Heart right ventricle (tissue), 16 donors: ENCODE results near the gene TUSC1. TPM values are rescaled to one million over a fixed set of nuclear protein-coding genes. Genes with fewer than 3 reads are reported as not detected.
"Not testable (repeated sequence)": the region's sequence is repeated elsewhere in the genome, so short reads cannot be mapped to it uniquely, and the experiment has no call there.

Experiments used
- ATAC-seq, 8 donors: fragments of 200-7000 bp; cut with Tn5 transposase; one replicate each; pipeline ENCODE4 v1.9.1; 2020; ENCODE audit warnings: mild to moderate bottlenecking in 8 of 8, moderate library complexity in 8 of 8, moderate number of reproducible peaks in 1 of 8
- DNase-seq, 2 donors: peaks; one replicate each; pipeline ENCODE4 v3.0.0-alpha.2; 2020
- H3K27ac ChIP-seq, 10 donors: fragments of 200-600 bp; sonication (generic) in 2 of 10; one replicate each; pipeline versions ENCODE4 v1.5.0 to v1.8.0; 2020 to 2022; ENCODE audit warnings: mild to moderate bottlenecking in 3 of 10
- H3K27me3 ChIP-seq, 7 donors: fragments of 200-600 bp; one replicate each; pipeline ENCODE4 v1.8.0; 2021 to 2022; ENCODE audit warnings: mild to moderate bottlenecking in 2 of 7
- H3K36me3 ChIP-seq, 9 donors: fragments of 200-600 bp; sonication (generic) in 1 of 9; one replicate each; pipeline versions ENCODE4 v1.5.0 to v1.8.0; 2020 to 2022; ENCODE audit warnings: mild to moderate bottlenecking in 2 of 9
- H3K4me1 ChIP-seq, 9 donors: fragments of 200-600 bp; sonication (generic) in 1 of 9; one replicate each; pipeline versions ENCODE4 v1.5.0 to v1.8.0; 2020 to 2022; ENCODE audit warnings: mild to moderate bottlenecking in 4 of 9
- H3K4me3 ChIP-seq, 10 donors: fragments of 200-600 bp; sonication (generic) in 2 of 10; one replicate each; pipeline versions ENCODE4 v1.5.0 to v1.8.0; 2020 to 2022; ENCODE audit warnings: mild to moderate bottlenecking in 7 of 10, moderate library complexity in 2 of 10
- H3K9me3 ChIP-seq, 11 donors: fragments of 200-600 bp in 10 of 11; sonication (generic) in 2 of 11; one replicate each; pipeline versions ENCODE4 v1.5.0 to v1.8.0; 2013 to 2022; ENCODE audit warnings: mild to moderate bottlenecking in 2 of 11, control low read depth in 1 of 11, moderate library complexity in 1 of 11
- CTCF ChIP-seq, 9 donors: fragments of 200-600 bp; sonication (generic) in 2 of 9; IDR thresholded peaks; one replicate each; pipeline versions ENCODE4 v1.5.0 to v1.8.0; 2021 to 2022; ENCODE audit warnings: antibody characterized with exemption in 9 of 9, mild to moderate bottlenecking in 5 of 9, moderate library complexity in 1 of 9
- WGBS, 2 donors: extraction: QIAGEN DNeasy Blood & Tissue Kit; methylation state at CpG; one replicate each; pipeline ENCODE4 v1.1.7; 2013; ENCODE audit warnings: inconsistent platforms in 1 of 2; 5-methylcytosine and 5-hydroxymethylcytosine counted together
- intact Hi-C, 10 donors: fragments of 100-400 bp; cut with DNase I; formaldehyde crosslinking; loops; one replicate each; pipeline versions ENCODE4 v1.11.1 to v1.14.2; 2022
- polyA plus RNA-seq, 2 donors: library from polyadenylated mRNA; stranded (reverse); fragments of 200-250 nt; gene quantifications; one replicate each; pipeline ENCODE4 v1.2.3, GENCODE V29; 2013
- total RNA-seq, 10 donors: library from RNA; stranded (reverse); fragmentation: NEBNext Ultra II Directional in 3 of 10; extraction: Animal tissue kit (Norgen Biotek cat#: 25700) in 3 of 10; gene quantifications; one replicate each; pipeline versions ENCODE4 v1.2.1 to v1.2.4, GENCODE V29; 2021 to 2023
- donor health status: Arrhythmogenic right ventricular cardiomyopathy.
- donor health status: ischemic (EF 13 %, LVEDD 7.1; RV severe dilation, severe dysfunction).
- donor health status: healthy with polysubstance abuse.
- donor health status: DM: no; HTN: yes; CAD: no.
- donor health status: DM: no; HTN: no; CAD: no.
- donor health status: ischemic (EF 25% LVEDD 6.9; RV normal size, moderate dysfunction).
- donor health status: ischemic (EF 25% LVEDD 5.7; RV mildly dilated, moderate dysfunction).
- donor health status: healthy.
- donor health status: DM: yes; HTN: yes; CAD: no.
- donor health status: Ischemic cardiomyopathy.
- donor health status: ischemic (EF 35%, LVEDD 5.7; RV mildly dilated, moderate dysfunction).
- donor health status: nonischemic (EF 11% LVEDD 7.7; RV severe dilation, severe dysfunction).
- donor health status: DM: yes; HTN: yes; CAD: no.
- donor health status: PGD.
- donor health status: ischemic (EF 29% LVEDD 5.4; RV normal size, mild dysfunction).
- donor health status: nonischemic (EF 23%, LVEDD 6.1; RV moderate dilation, normal function).

TUSC1 gene
- total and polyA plus RNA-seq, 12 donors = 4.3 to 14.3 (median 7.8) TPM

- no peaks in the 10 kb centered on the region for H3K36me3 ChIP-seq
- intact Hi-C loops = loop anchor here in 2 of 10 donors (10.0 kb wide), 1 partner anchor 58 kb away; no protein-coding TSS in a partner anchor
Observed at GRCh38 chr9:25702536-25702935, 24.3 kb upstream of the TUSC1 start.

GRCh38 chr9:25700899-25701298 is 22.7 kb upstream of the TUSC1 start:
- not testable (repeated sequence) for H3K9me3 ChIP-seq, H3K36me3 ChIP-seq, DNase-seq, ATAC-seq, H3K4me1 ChIP-seq, H3K27ac ChIP-seq, H3K27me3 ChIP-seq, H3K4me3 ChIP-seq
- 38 to 41% methylated on average over 3 of the region's 3 CpGs for WGBS, 2 donors
- intact Hi-C loops = loop anchor here in 2 of 10 donors (10.0 kb wide), 1 partner anchor 56 kb away; no protein-coding TSS in a partner anchor

More at GRCh38 chr9:25702536-25702935, 24.3 kb upstream of the TUSC1 start:
- no peak for ATAC-seq
- no peak for DNase-seq
- Histone ChIP-seq H3K9me3 (no peaks in the 10 kb centered on the region), H3K27me3 (no peaks in the 10 kb centered on the region), H3K4me1 (no peaks in the 10 kb centered on the region), H3K4me3 (no peak overlapping the region), H3K27ac (no peak overlapping the region)
- WGBS, 2 donors = 91 to 92% methylated on average over 3 of the region's 3 CpGs
- TF ChIP-seq CTCF (IDR thresholded peaks at IDR 0.05) = no peak

- TF ChIP-seq CTCF (IDR thresholded peaks at IDR 0.05) = no peak
- Histone ChIP-seq H3K4me1 (no peaks in the 10 kb centered on the region), H3K4me3 (no peak overlapping the region), H3K36me3 (no peaks in the 10 kb centered on the region), H3K9me3 (no peaks in the 10 kb centered on the region), H3K27ac (no peak overlapping the region), H3K27me3 (no peaks in the 10 kb centered on the region)
- intact Hi-C loops = loop anchor here in 2 of 10 donors (10.0 kb wide), 1 partner anchor 56 kb away; no protein-coding TSS in a partner anchor
- DNase-seq (no peak), ATAC-seq (no peak)
Observed at GRCh38 chr9:25700430-25700829, 22.2 kb upstream of the TUSC1 start.

GRCh38 chr9:25691786-25692185 is 13.5 kb upstream of the TUSC1 start:
- intact Hi-C loops = no loop called here

More at GRCh38 chr9:25691786-25692185, 13.5 kb upstream of the TUSC1 start:
- H3K9me3 ChIP-seq = no peaks in the 10 kb centered on the region
- no peaks in the 10 kb centered on the region for H3K36me3 ChIP-seq
- H3K27me3 ChIP-seq = no peaks in the 10 kb centered on the region
- no peak for DNase-seq
- no peak overlapping the region for H3K4me3 ChIP-seq
- H3K4me1 ChIP-seq = no peaks in the 10 kb centered on the region
- TF ChIP-seq CTCF (IDR thresholded peaks at IDR 0.05) = no peak
- no peak for ATAC-seq
- WGBS, 2 donors = 76 to 89% methylated on average over 4 of the region's 4 CpGs
- H3K27ac ChIP-seq = no peak overlapping the region
